Measurements from ENCODE around the gene HIVEP1.

The HIVEP1 gene

GRCh38 chr6:12020187-12020791, 8.2 kb downstream of the HIVEP1 start:
- DNase-seq: no peak

GRCh38 chr6:12022481-12022880, 10.4 kb downstream of the HIVEP1 start:
- no peak for DNase-seq

- no peak for DNase-seq
Observed at GRCh38 chr6:12022953-12023388, 10.9 kb downstream of the HIVEP1 start.

- DNase-seq: no peak
Observed at GRCh38 chr6:12024216-12024615, 12.1 kb downstream of the HIVEP1 start.

GRCh38 chr6:12024699-12025434, 12.8 kb downstream of the HIVEP1 start:
- no peak for DNase-seq

GRCh38 chr6:12026120-12026519, 14.0 kb downstream of the HIVEP1 start:
- no peak for DNase-seq

DNA sequence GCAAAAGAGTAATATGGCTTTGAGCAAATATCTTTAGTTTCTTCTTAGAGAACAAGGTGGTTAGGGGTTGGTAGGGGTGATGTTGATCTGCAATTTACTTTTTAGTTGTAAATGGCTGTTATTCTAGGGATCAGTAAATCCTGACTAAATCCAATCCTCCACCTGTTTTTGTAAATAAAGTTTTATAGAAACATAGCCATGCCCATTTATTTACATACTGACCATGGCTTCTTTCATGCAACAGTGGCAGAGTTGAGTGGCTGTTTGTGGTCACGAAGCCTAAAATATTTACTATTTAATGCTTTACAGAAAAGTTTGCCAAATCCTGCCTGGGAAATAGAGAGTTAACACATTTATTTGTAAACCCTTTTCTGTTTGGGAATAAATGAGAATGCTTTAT, 14.7 kb downstream of the HIVEP1 start:
- DNase-seq: no peak

DNA sequence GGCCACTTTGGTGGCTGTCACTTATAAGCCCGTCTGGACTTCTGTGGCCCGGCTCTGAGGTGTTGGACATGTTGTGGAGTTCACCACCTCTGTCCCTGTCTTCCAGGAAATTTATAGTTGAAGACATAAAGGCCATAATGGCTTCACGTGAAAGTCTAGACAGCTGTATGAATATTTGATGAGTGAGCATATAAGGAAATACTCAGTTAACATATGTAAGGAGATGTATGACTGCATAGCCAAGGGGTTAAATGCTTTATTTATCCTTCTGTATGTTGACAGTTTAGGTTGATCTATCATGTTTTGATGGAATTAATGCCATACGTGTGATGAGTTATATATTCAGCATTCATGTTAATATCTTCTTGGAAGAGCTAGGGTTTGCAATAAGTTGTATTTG, 16.1 kb downstream of the HIVEP1 start:
- DNase-seq: no peak

GRCh38 chr6:12029979-12030737, 18.0 kb downstream of the HIVEP1 start:
- no peak for DNase-seq

- no peak for DNase-seq
Observed at GRCh38 chr6:12030993-12031550, 19.0 kb downstream of the HIVEP1 start.

DNA sequence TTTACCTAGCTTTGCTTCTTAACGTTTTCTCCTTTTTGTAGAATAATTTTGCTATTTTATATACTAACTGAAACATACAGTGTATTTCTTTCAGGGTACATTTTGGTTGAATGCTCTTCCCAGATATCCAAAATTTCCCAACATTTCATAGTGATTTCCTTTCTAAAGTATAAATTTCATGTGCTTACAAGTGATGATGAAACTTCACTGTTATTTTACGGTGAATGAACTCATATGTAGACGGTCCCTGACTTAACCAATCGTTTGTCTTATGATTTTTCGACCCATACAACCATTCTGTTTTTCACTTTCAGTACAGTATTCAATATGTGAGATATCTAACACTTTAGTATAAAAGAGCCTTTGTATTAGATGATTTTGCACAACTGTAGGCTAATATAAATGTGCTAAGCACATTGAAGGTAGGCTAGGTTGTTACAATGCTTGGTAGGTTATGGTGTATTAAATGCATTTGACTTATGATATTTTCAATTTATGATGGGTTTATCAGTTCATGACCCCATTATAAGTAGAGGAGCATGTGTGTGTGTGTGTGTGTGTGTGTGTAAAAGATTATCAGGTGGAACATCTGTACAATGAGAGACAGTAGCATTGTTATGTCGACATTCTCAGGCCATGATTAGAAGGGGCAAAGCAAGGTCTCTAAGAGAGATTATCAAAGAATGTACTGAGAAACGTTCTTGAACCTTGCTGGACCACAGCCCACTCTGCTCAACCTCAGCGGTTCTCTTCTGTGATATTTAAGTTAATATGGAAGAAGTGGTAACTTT, 20.9 kb downstream of the HIVEP1 start:
- no peak for DNase-seq

GRCh38 chr6:12033770-12034169, 21.7 kb downstream of the HIVEP1 start:
- DNase-seq: no peak

DNA sequence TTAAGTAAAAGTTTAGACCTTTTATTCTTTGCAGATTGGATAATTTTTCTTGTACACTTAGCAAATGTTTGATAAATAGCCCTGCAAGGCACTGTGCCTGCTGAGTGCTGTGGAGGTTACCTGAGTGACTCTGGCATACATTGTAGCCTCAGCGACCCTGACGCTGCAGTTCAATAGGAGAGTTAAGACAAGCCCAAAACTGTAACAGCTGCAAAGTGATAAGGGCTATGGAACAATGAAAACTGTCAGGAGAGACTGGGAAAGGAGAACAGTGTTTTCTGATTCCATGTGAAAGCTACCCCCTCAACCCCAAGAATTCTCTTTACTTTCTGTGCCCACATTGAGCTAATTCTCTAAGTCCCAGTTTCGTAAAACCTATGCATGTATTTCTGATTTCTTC, 22.2 kb downstream of the HIVEP1 start:
- DNase-seq: no peak

- no peak for DNase-seq
Observed at GRCh38 chr6:12034837-12035236, 22.7 kb downstream of the HIVEP1 start.

GRCh38 chr6:12036766-12037165, 24.7 kb downstream of the HIVEP1 start:
- no peak for DNase-seq

DNA sequence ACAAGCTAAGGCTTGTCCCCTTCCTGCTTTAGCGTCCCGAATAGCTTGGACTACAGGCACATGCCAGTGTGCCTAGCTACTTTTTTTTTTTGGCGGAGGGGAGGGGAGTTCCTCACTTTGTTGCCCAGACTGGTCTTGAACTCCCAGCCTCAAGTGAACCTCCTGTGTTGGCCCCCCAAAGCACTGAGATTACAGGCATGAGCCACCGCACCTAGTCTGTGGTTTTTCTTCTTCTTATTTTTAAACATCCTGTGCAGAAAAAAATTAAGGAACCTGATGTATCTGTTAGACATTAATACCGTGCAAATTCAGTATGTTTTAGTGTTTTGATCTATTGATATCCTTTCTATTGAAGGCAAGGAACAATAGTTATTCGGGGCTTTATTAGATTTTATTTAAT, 25.7 kb downstream of the HIVEP1 start:
- no peak for DNase-seq

GRCh38 chr6:12039540-12040459, 27.7 kb downstream of the HIVEP1 start:
- no peak for DNase-seq

DNA sequence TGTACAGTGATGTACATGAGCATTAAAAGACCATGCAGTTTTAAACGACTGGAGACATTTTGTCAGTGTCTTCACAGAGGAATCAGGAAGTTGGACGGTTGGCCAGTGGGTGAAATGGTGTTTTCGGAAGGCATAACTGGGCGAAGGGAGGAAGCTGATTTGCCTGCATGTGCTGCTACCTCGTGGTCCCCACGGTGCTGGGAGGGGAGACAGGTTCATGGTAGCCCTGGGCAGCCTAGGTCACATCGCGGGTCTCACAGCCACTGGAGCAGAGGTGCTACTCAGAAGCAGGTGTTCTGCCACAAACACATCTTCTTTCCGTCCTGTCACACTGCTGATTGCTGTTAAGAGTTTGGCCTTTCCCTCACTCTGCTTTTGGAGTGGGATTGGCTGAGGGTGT, 35.2 kb downstream of the HIVEP1 start:
- DNase-seq: no peak

GRCh38 chr6:12047792-12048432, 35.8 kb downstream of the HIVEP1 start:
- DNase-seq: no peak

DNA sequence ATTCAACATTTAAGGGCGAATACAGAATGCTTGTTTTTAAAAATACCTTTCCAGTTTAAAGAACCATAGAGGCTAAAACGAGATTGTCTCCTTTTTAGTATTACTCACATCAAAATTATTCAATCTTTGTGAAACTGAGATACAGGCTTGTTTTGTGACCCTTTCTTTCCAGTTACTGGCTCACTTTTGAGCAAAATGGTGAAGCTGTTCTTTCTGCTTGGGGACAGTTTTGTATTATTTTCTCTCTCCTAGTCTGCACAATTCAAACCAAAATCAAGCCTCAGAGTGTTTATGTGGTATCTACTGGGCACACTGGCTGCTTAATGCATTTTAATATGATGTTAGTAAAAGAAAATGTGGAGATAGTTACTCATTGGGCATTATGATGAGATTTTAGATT, 36.5 kb downstream of the HIVEP1 start:
- DNase-seq: no peak

DNA sequence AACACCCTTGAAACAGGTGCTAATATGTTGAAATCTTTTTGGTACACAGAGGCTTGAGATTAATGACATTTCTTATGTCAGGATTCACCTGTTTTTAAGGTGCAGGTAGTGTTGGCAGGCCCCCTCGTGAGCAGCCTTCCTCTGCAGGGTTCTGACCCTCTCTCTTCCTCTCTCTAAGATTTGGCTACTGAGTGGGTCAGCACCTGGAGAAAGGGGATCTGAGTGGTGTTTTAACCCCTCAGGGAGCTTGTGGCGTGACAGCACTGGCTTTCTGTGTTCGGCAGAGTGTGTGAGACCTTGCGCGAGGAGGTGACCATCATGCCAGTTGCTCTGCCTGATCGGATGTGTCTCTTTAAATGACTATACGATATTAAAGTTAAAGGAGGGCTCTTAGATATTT, 37.1 kb downstream of the HIVEP1 start:
- no peak for DNase-seq

Measured in DMS79 (cell line).